ENCODE data around the gene COL8A1.

COL8A1 gene

DNA sequence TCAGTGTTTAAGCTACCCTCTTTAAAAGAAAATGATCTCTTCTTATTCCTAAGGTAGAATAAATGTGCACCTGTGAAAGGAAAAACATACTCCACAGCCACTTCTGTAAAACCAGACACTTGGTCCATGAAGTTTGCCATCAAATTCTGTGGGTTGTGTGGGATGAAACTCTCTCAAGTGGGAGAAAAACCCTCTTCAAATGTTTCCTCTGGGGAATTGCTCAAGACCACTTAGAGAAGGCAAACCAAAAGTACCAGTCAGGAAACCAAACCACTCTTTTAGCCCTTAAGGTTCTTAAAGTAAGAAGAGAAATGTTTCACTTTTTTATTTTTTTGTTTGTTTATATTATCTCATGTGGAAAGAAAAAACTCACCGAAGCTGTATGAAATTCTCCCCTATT, 1.2 kb downstream of the COL8A1 start:
- DNase-seq (ENCODE audit: low spot score) = no peak

GRCh38 chr3:99640214-99640851, 1.9 kb downstream of the COL8A1 start:
- no peak for DNase-seq (ENCODE audit: low spot score)

GRCh38 chr3:99641480-99641879, 3.1 kb downstream of the COL8A1 start:
- DNase-seq (ENCODE audit: low spot score) = no peak

DNA sequence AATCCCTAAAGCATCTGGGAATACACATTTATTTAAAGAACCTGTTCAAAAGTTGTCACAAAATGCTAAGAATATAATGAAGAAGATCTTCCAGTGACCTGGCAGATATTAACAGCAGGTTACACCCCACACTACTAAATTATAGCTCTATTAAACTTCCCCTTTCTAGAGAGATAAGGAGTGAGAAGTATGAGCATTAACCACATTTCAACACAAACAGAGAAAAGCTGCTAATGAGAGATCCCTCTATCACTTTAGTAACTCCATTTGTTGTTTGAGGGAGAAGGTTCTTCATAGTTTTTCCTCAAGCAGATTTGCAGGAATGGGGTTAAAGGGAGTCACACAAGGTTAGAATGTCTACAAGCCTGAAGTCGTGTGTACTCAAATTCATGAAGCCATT, 3.6 kb downstream of the COL8A1 start:
- no peak for DNase-seq (ENCODE audit: low spot score)

- DNase-seq (ENCODE audit: low spot score) = no peak
Measured at GRCh38 chr3:99644017-99644416, 5.6 kb downstream of the COL8A1 start.

DNA sequence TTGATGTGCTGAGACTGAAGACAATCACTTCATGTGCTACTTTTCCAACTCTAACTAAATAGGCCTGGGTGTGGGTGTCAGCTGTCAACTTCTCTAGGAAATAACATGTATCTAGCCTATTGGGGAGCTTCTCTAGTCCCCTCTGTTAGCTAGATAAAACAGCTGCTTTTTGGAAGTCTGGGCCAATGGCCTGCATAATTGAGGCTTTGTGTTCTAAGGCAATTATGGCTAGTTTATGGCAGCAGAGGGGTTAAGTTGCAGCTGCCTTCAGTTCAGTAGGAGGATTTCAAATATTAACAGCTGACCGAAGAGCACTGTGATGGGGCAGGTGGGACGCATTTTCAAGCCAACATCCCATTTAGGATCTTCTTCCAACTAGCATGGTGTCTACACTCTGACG, 6.4 kb downstream of the COL8A1 start:
- no peak for DNase-seq (ENCODE audit: low spot score)

DNA sequence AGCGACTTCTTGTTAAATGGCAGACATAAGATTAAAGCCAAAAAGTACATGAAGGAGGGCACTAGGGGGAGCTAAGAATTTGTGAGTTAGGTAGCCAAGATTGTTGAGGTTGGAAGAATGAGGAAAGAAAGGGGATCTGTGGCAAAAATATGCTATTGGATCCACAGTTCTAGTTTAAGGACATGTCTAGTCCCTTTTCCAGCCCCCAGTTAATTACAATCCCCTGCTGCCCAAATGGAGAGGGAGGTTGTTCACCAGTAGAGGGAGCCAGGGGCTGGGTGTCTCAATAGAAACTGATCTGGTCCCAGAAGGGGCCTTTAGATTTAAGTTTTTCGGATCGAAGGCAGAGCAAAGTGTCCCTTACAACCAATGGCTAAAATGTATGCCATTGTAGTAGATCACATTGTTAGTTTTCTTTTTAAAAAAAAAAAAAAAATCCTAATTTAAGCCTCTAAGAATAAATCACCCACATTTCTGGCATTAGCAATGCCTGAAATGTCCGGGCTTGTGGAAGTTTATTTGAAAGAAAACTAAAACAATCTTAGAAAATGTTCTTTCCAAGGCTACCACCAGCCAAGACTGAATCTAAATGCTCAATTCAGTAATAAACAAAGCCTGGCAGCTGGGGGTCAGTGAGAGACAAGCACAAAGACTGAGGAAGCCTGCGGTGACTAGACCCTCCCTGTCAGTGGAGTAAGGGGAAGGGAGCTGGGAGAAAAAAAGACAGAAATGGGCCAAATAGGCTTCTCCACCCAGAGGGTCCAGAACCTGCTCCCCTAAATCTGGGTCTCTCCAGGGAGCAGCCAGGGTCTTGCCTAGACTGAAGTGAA, 7.1 kb downstream of the COL8A1 start:
- peak; percentile 25 for DNase-seq (ENCODE audit: low spot score)

DNA sequence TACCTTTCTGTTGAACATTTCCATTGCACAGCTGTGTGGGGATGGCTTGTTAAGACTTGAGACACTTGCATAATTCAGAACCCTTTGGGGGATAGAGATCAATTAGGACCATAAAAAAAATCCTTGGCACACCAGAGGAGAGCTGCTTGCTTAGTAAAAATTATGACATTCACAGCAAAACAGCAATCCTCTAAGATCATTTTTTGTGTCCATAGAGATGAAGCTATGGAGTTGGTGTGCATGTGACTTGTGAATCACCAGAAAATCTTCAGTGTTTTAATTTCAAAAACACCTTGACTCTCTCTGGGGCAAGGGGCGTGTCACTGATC, 7.7 kb downstream of the COL8A1 start:
- DNase-seq (ENCODE audit: low spot score) = no peak

GRCh38 chr3:99647081-99647480, 8.7 kb downstream of the COL8A1 start:
- no peak for DNase-seq (ENCODE audit: low spot score)

DNA sequence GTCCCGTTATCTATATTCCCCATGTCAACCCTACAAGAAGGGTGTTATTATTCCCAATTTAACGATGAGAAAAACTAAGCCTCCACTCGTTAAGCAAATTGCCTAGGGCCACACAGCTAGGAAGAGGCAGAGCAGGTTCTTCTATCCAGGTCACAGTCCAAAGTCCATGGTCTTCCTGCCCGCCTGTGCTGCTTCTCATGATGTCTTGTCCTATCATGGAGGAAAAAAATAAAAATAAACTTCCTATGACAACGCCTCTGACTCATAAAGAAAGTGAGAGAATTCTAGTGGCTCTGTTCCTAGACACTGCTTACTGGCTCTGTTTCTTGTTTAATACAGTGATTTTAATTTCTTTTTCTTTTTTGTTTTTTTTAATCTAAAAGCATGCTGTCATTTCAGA, 9.7 kb downstream of the COL8A1 start:
- peak; percentile 57 for DNase-seq (ENCODE audit: low spot score)

DNA sequence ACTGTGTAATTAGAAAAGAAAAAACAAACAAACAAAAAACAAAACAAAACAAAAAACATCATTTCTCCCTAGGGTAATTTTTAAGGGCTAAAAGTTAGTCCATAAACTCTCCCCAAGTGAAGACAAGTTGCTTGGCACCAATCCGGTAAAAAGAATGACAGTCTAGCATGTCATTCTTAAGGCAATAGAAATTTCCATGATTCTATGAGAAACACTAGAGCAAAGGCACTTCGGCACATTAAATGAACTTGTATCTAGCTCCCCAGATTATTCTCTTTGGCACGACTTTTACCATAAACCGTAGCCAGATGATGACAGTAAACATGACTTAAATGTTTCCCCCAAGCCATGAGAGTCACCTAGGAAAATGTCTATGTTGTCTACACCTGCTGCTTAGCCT, 10.1 kb downstream of the COL8A1 start:
- no peak for DNase-seq (ENCODE audit: low spot score)

DNA sequence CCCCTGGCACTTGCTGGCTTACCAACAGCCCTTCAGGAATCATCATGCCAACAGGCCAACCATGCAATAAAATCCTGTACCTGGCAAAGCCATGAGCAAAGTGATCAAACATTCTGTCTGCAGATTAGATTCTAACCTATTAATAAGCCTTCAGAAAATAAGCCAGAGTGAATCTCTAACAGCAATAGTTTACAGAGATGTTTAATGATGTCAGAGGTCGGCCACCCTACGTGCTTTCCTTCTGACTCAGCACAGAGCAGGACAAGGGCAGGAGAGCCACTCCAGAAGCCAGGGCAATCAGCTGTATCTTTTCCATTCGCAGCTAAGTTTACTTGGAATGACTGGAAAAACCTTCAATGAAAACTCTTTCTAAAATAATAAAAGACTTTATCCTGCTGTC, 13.1 kb downstream of the COL8A1 start:
- peak; percentile 74 for DNase-seq (ENCODE audit: low spot score)

DNA sequence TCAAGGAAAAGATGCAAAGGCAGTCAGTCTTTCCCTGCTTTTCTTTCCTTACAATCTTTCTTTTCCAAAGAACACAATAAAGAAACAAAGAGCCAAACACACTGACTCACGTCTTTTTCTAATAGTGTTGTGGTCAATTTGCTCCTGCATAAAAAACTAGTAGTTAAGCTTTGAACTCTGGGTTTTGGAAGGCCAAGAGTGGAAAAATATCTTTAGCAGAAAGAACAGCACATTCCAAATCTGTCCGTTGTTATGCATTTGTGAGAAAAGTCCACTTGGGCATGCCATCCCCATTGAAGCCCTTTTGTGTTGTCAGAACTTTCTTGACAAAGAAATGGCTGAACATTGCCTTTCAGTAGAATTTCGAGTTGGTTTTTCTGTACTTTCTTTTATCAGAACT, 18.2 kb downstream of the COL8A1 start:
- no peak for DNase-seq (ENCODE audit: low spot score)

- DNase-seq (ENCODE audit: low spot score) = no peak
Measured at GRCh38 chr3:99658274-99658673, 19.9 kb downstream of the COL8A1 start.

DNA sequence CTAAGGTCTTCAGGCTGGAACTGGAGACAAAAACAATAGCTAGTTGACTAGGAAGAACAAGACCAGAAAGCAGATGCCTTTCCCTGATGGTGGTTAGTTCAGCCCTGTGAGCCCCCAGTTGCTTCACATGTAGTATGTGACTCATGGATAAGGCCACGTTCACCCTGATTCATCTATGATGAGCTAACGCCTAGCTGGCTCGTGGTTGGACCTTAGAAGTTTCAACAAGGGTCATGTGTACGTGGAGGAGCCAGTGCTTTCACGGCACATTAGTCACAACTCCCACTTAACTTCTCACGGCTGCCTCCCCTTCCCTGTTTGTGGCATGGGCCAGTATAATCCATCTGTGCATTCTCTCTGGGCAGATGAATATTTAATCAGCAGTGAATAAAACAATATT, 20.6 kb downstream of the COL8A1 start:
- peak; percentile 89 for DNase-seq (ENCODE audit: low spot score)

DNA sequence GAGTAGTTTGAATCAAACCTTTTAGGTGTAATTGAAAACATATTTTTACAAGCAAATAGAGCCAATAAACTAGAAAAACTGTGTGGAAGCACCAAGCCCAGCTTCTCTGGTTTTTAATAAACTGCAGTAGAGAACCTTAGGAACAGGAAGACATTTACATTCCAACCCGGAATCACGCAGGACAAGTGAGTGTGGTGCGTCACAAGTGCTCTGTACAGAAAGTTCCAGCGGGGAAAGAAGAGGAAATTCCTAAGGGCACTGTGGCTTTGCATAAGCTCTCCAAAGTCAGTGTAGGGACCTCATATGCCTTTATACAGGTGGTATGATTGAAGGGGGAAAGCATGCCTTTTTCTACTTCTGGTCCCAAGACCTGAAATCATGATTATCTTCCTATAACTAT, 21.6 kb downstream of the COL8A1 start:
- no peak for DNase-seq (ENCODE audit: low spot score)

- DNase-seq (ENCODE audit: low spot score) = no peak
Measured at GRCh38 chr3:99662838-99663570, 24.6 kb downstream of the COL8A1 start.

GRCh38 chr3:99663977-99664376, 25.6 kb downstream of the COL8A1 start:
- no peak for DNase-seq (ENCODE audit: low spot score)

DNA sequence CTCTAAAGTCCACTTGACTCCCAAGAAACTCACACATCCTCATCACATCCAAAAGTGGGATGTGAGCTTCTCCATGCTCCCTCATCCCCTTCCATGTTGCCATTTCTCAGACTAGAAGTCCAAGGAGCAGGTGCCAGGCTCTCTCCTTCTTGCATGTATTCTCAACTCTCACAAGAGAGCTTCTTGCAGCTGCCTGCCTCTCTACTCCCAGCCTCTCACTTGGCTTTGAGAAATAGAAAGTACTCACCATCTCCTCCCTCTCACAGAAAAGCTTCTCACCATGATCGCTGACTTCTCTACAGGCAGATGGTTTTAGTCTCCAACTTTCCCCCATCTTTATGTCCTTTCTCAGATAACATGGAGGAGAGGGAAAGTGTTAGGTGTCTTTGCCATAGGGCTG, 26.6 kb downstream of the COL8A1 start:
- DNase-seq (ENCODE audit: low spot score) = no peak

DNA sequence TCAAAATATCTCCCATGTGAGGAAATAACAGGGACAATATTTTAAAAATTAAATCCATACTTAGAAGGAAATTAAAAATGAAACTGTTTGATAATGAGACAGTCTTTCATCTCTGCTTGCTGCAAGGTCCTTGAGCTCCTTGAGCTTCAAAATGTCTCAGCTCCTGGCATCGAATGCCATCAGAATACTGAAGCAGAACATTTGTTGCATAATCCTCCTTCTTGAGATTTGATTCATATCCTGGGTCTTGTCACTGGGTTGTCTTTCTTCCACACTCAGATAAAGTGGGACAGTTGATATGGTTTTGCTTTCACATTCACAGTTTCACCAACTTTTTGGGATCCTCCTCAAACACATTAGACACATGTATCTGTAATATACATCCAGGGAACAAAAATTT, 27.8 kb downstream of the COL8A1 start:
- no peak for DNase-seq (ENCODE audit: low spot score)

DNA sequence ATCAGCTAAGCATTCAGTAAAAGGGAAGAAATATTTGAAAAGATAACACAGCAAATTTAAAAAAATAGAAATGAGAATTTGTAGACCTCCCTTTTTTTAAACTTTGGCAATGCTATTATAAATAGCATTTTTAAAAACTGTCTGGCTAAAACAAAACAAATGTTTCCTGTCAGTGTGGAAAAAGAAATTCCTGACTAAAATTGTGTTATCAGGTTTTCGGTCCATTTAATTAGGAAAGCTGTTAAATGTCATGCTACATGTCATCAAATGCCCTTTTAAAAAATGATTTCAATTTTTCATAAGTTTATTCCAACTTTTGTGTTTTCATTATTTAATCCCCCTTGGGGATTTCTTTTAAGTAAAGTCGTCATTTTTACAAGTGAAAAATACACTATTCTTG, 29.6 kb downstream of the COL8A1 start:
- DNase-seq (ENCODE audit: low spot score) = no peak

DNA sequence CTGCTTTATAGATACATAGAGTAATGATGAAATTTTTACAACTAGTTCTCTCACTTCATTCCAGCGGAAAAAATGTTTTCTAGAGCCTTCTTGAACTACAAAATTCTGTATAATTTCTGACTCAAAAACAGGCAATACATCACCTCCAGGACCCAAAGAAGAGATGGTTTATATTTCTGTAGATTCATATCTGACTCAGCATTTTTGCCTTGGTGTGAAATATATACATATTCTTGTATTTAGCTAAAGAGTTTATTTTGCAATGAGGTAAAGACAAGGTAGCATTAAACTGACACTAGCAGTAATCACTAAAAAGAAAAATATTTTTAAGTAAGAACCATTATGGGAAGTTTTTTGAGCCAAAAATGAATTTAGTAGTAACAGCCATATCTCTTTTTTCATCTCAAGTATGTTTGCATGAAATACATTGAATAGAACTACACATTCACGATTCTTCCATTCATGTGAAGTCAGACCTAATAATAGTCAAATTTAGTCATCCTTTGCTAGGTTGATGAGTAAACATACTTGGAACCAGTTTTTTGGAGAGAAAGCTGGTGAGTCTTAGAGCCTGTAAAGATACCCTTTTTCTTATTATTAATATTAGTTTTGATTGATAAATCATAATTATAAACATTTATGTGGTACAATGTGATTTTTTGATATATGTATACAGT, 31.6 kb downstream of the COL8A1 start:
- DNase-seq (ENCODE audit: low spot score) = peak; percentile 21

- no peak for DNase-seq (ENCODE audit: low spot score)
Measured at GRCh38 chr3:99670556-99670950, 32.2 kb downstream of the COL8A1 start.

Measured in AG20443 (cell line).